PC-3 (cell line): ENCODE results near the gene SEMA4A. TPM values are rescaled to one million over a fixed set of nuclear protein-coding genes. Genes with fewer than 3 reads are reported as not detected.

Source experiments
- ATAC-seq: fragments of 200-7000 bp; cut with Tn5 transposase; 2 replicates; pipeline ENCODE4 v1.9.1; 2020; ENCODE audit warnings: mild to moderate bottlenecking, moderate library complexity
- Bru-seq: library from RNA; stranded (reverse); fragments of 400-500 nt; gene quantifications from one replicate; lab custom pipeline; 2021; lab: Mats Ljungman, UMichigan
- BruChase-seq, 2 experiments: library from RNA; stranded (reverse); fragments of 400-500 nt; gene quantifications; one replicate each; lab custom pipeline; 2021; lab: Mats Ljungman, UMichigan
- BruUV-seq: library from RNA; stranded (reverse); fragments of 400-500 nt; replicated peaks from 2 replicates; lab custom pipeline; 2021; lab: Mats Ljungman, UMichigan
- CTCF ChIA-PET: fragments of 300-600 bp; sonication (Branson Sonifier 250); formaldehyde crosslinking; loops from one replicate; lab custom pipeline; 2022; ENCODE audit warnings: antibody characterized with exemption; lab: Charles Lee
- POLR2A ChIA-PET: fragments of 300-600 bp; sonication (Branson Sonifier 250); formaldehyde crosslinking; loops from one replicate; lab custom pipeline; 2022; ENCODE audit warnings: antibody characterized with exemption; ENCODE audit not compliant: unreplicated experiment; lab: Charles Lee
- DNase-seq: peaks from one replicate; pipeline ENCODE4 v3.0.0-alpha.2; 2015
- H2AFZ ChIP-seq: fragments of 300-600 bp; sonication (generic); 2 replicates; pipeline ENCODE4 v1.6.0; 2016; ENCODE audit warnings: antibody characterized with exemption, low read length
- H3F3A ChIP-seq: fragments of 300-600 bp; sonication (generic); one replicate; pipeline ENCODE4 v1.6.0; 2017; ENCODE audit warnings: antibody characterized with exemption, low read length, control low read depth, mild to moderate bottlenecking; ENCODE audit not compliant: unreplicated experiment
- H3K27ac ChIP-seq: fragments of 300-600 bp; sonication (generic); 2 replicates; pipeline ENCODE4 v1.5.1; 2016; ENCODE audit warnings: mild to moderate bottlenecking, low read length
- H3K27me3 ChIP-seq: fragments of 300-600 bp; sonication (generic); 2 replicates; pipeline ENCODE4 v1.6.1; 2016; ENCODE audit warnings: low read length, mixed read lengths
- H3K36me3 ChIP-seq: fragments of 300-600 bp; sonication (generic); 2 replicates; pipeline ENCODE4 v1.6.1; 2016; ENCODE audit warnings: low read depth, mixed run types, low read length, mixed read lengths
- H3K4me1 ChIP-seq: fragments of 300-600 bp; sonication (generic); 2 replicates; pipeline ENCODE4 v1.5.1; 2016; ENCODE audit warnings: low read length; ENCODE audit not compliant: insufficient read depth
- H3K4me2 ChIP-seq: fragments of 300-600 bp; sonication (generic); 2 replicates; pipeline ENCODE4 v1.6.0; 2016; ENCODE audit warnings: low read length
- H3K4me3 ChIP-seq: fragments of 300-600 bp; sonication (generic); 2 replicates; pipeline ENCODE4 v1.5.1; 2016; ENCODE audit warnings: mild to moderate bottlenecking, low read length, mixed read lengths
- H3K79me2 ChIP-seq: fragments of 300-600 bp; sonication (generic); 2 replicates; pipeline ENCODE4 v1.6.1; 2017; ENCODE audit warnings: low read length, mixed read lengths
- H3K9ac ChIP-seq: fragments of 300-600 bp; sonication (generic); 2 replicates; pipeline ENCODE4 v1.6.0; 2016; ENCODE audit warnings: mild to moderate bottlenecking, low read length
- H3K9me2 ChIP-seq: fragments of 300-600 bp; sonication (generic); replicated peaks from 2 replicates; pipeline ENCODE4 v1.6.1; 2016; ENCODE audit warnings: mixed run types, low read length, mixed read lengths
- H3K9me3 ChIP-seq: fragments of 300-600 bp; sonication (generic); 2 replicates; pipeline ENCODE4 v1.6.1; 2016; ENCODE audit warnings: low read length, mixed read lengths
- H4K20me1 ChIP-seq: fragments of 300-600 bp; sonication (generic); 2 replicates; pipeline ENCODE4 v1.6.1; 2016; ENCODE audit warnings: low read length, mixed read lengths
- CTCF ChIP-seq: fragments of 300-600 bp; sonication (generic); conservative IDR thresholded peaks from 2 replicates; pipeline ENCODE4 v1.5.1; 2017; ENCODE audit warnings: antibody characterized with exemption, low read depth, mild to moderate bottlenecking, low read length
- EZH2 ChIP-seq: fragments of 300-600 bp; sonication (generic); IDR thresholded peaks from one replicate; pipeline ENCODE4 v1.6.1; 2017; ENCODE audit warnings: antibody characterized with exemption, mild to moderate bottlenecking, low read length; ENCODE audit not compliant: unreplicated experiment
- EZH2phosphoT487 ChIP-seq: fragments of 300-600 bp; sonication (generic); IDR thresholded peaks from 2 replicates; pipeline ENCODE4 v1.6.1; 2018; ENCODE audit warnings: mild to moderate bottlenecking, antibody characterized with exemption, low read length, borderline replicate concordance
- intact Hi-C: fragments of 100-400 bp; cut with micrococcal nuclease; formaldehyde crosslinking; loops from 2 replicates; pipeline ENCODE4 v1.9.0; 2023
- long read RNA-seq: library from polyadenylated mRNA; unstranded; transcript quantifications from one replicate; pipeline ENCODE4 v2.0.0, GENCODE V29; 2021; ENCODE audit not compliant: unreplicated experiment
- total RNA-seq: library from RNA; depleted of rRNA; stranded (reverse); fragments of >200 nt; gene quantifications from 2 replicates; pipeline ENCODE4 v1.2.3, GENCODE V29; 2014; rRNA removed

The SEMA4A gene
- total RNA-seq: 5.8 and 13.1 TPM in 2 replicates
- percentile 29 among the genes with signal in this experiment for Bru-seq, nascent RNA
- percentile 56 among the genes with signal in this experiment for BruChase-seq, experiment 1, labeled RNA remaining after a 6-hour chase
- BruChase-seq, experiment 2, labeled RNA remaining after a 2-hour chase: percentile 43 among the genes with signal in this experiment
- long read RNA-seq, partial matches to known transcripts: 1 of 3 reads
- long read RNA-seq, other reads (novel, unspliced or antisense): 2 of 3 reads

GRCh38 chr1:156153362-156153761, at the start of gene SEMA4A:
Gene SEMA4A, plus strand, starts transcription at chr1:156153585. Its CDS starts 994 bp downstream, at chr1:156154579.
- Histone ChIP-seq H3K36me3 (no peaks in the 10 kb centered on the region), H3K4me2 (peak within 1 kb of the TSS; percentile 48), H3K79me2 (no peaks in the 10 kb centered on the region), H3K4me3 (no peak within 1 kb of the TSS), H3F3A (no peaks in the 10 kb centered on the region), H3K27ac (no peak within 1 kb of the TSS), H3K27me3 (no peaks in the 10 kb centered on the region), H3K9me2 (no peaks in the 10 kb centered on the region), H2AFZ (0 out of 2 replicates have a peak within 1 kb of the TSS, but pooled peaks have one; percentile 49), H3K9ac (no peak within 1 kb of the TSS; the same call in 1 of the 2 replicates), H3K9me3 (no peaks in the 10 kb centered on the region), H3K4me1 (peaks cover 17% of the 10 kb centered on the region), H4K20me1 (no peaks in the 10 kb centered on the region)
- intact Hi-C loops: no loop called here
- DNase-seq: peak; percentile 86
- ChIA-PET CTCF (interaction anchor here (0.5 kb wide), 2 partner anchors 170 to 261 kb away, joined by 3 read pairs; no protein-coding TSS in a partner anchor), POLR2A (interaction anchor here (0.6 kb wide), 1 partner anchor 40 kb away, joined by 4 read pairs; the partner anchor contains the start of gene SLC25A44)
- peak; percentile 24; the same call in 1 of the 2 replicates for ATAC-seq
- TF ChIP-seq CTCF: no peak
- no peak for TF ChIP-seq EZH2
- no peak for TF ChIP-seq EZH2phosphoT487
- BruUV-seq: no TSS peak

GRCh38 chr1:156104065-156104810, 49.1 kb upstream of the SEMA4A start:
- Histone ChIP-seq H3K9me2 (no peaks in the 10 kb centered on the region), H3K9me3 (no peaks in the 10 kb centered on the region), H2AFZ (no peak overlapping the region), H3K79me2 (no peaks in the 10 kb centered on the region), H3K27ac (peak overlapping the region; percentile 78), H3K4me3 (no peak overlapping the region), H4K20me1 (no peaks in the 10 kb centered on the region), H3K9ac (peak overlapping the region; percentile 50), H3F3A (no peaks in the 10 kb centered on the region), H3K27me3 (no peaks in the 10 kb centered on the region), H3K36me3 (no peaks in the 10 kb centered on the region), H3K4me1 (peaks cover 75% of the 10 kb centered on the region), H3K4me2 (peak overlapping the region; percentile 25; the same call in 1 of the 2 replicates)
- CTCF ChIA-PET: no interaction called here
- no peak for TF ChIP-seq CTCF
- TF ChIP-seq EZH2: no peak
- no peak for TF ChIP-seq EZH2phosphoT487
- DNase-seq (peak; percentile 62), ATAC-seq (peak; percentile 55)
- POLR2A ChIA-PET: interaction anchor here (0.6 kb wide), 3 partner anchors 12 to 26 kb away, joined by 3 read pairs; no protein-coding TSS in a partner anchor
- intact Hi-C loops: no loop called here
- BruUV-seq: no TSS peak
